Neural progenitor cell (in vitro differentiated cells): ENCODE measurements around the gene NEU3. TPM values are rescaled to one million over a fixed set of nuclear protein-coding genes. Genes with fewer than 3 reads are reported as not detected.

Experiments used
- DNase-seq: peaks from one replicate; pipeline ENCODE4 v3.0.0-alpha.2; 2016; ENCODE audit warnings: low spot score
- H2AFZ ChIP-seq: fragments of 200-600 bp; sonication (generic); replicated peaks from 2 replicates; pipeline ENCODE4 v1.6.1; 2016; ENCODE audit warnings: antibody characterized with exemption
- H3F3A ChIP-seq: fragments of 200-600 bp; sonication (generic); 2 replicates; pipeline ENCODE4 v1.6.1; 2016; ENCODE audit warnings: antibody characterized with exemption, low read depth
- H3K27ac ChIP-seq: fragments of 200-600 bp; sonication (generic); 2 replicates; pipeline ENCODE4 v1.5.1; 2016; ENCODE audit warnings: mild to moderate bottlenecking
- H3K27me3 ChIP-seq: fragments of 200-600 bp; sonication (generic); 2 replicates; pipeline ENCODE4 v1.6.1; 2016; ENCODE audit warnings: mild to moderate bottlenecking, moderate library complexity
- H3K36me3 ChIP-seq: fragments of 200-600 bp; sonication (generic); 2 replicates; pipeline ENCODE4 v1.5.1; 2016
- H3K4me1 ChIP-seq: fragments of 200-600 bp; sonication (generic); 2 replicates; pipeline ENCODE4 v1.6.1; 2016; ENCODE audit warnings: mixed run types
- H3K4me2 ChIP-seq: fragments of 200-600 bp; sonication (generic); 2 replicates; pipeline ENCODE4 v1.6.1; 2016
- H3K4me3 ChIP-seq: fragments of 200-600 bp; sonication (generic); 2 replicates; pipeline ENCODE4 v1.5.1; 2016
- H3K79me2 ChIP-seq: fragments of 200-600 bp; sonication (generic); 2 replicates; pipeline ENCODE4 v1.6.1; 2016; ENCODE audit warnings: low read depth
- H3K9ac ChIP-seq: fragments of 200-600 bp; sonication (generic); 2 replicates; pipeline ENCODE4 v1.6.1; 2016
- H3K9me3 ChIP-seq: fragments of 200-600 bp; sonication (generic); 2 replicates; pipeline ENCODE4 v1.5.1; 2016; ENCODE audit warnings: low read depth
- H4K20me1 ChIP-seq: fragments of 200-600 bp; sonication (generic); 2 replicates; pipeline ENCODE4 v1.6.1; 2016; ENCODE audit warnings: low read depth
- H3K27ac Mint-ChIP-seq: 3 replicates; pipeline ENCODE4 v1.8.0; 2021; ENCODE audit warnings: mixed read lengths
- H3K27me3 Mint-ChIP-seq: 2 replicates; pipeline ENCODE4 v1.8.0; 2022; ENCODE audit warnings: low read depth, mild to moderate bottlenecking, inconsistent platforms, moderate library complexity, mixed read lengths; ENCODE audit not compliant: insufficient read depth
- H3K36me3 Mint-ChIP-seq: 3 replicates; pipeline ENCODE4 v1.8.0; 2021; ENCODE audit warnings: mixed read lengths
- H3K4me1 Mint-ChIP-seq: 3 replicates; pipeline ENCODE4 v1.8.0; 2021; ENCODE audit warnings: mixed read lengths
- H3K4me3 Mint-ChIP-seq: 3 replicates; pipeline ENCODE4 v1.8.0; 2021; ENCODE audit warnings: mild to moderate bottlenecking, moderate library complexity, mixed read lengths
- H3K9me3 Mint-ChIP-seq: 3 replicates; pipeline ENCODE4 v1.8.0; 2020; ENCODE audit warnings: mixed read lengths
- EZH2 ChIP-seq: fragments of 200-600 bp; sonication (generic); IDR thresholded peaks from 2 replicates; pipeline ENCODE4 v1.6.1; 2017; ENCODE audit warnings: antibody characterized with exemption, mild to moderate bottlenecking, moderate library complexity
- EZH2phosphoT487 ChIP-seq: fragments of 200-600 bp; sonication (generic); IDR thresholded peaks from 2 replicates; pipeline ENCODE4 v1.6.1; 2017; ENCODE audit warnings: antibody characterized with exemption
- total RNA-seq: library from RNA; depleted of rRNA; stranded (reverse); fragments of >200 nt; gene quantifications from 2 replicates; pipeline ENCODE4 v1.2.3, GENCODE V29; 2015; ENCODE audit warnings: low replicate concordance
- TF ChIP-seq, protein P1 (sequence below): fragments of 200-600 bp; sonication (generic); IDR thresholded peaks from 2 replicates; pipeline ENCODE4 v1.5.1; 2017; ENCODE audit warnings: antibody characterized with exemption, mild to moderate bottlenecking

NEU3 gene, protein sequence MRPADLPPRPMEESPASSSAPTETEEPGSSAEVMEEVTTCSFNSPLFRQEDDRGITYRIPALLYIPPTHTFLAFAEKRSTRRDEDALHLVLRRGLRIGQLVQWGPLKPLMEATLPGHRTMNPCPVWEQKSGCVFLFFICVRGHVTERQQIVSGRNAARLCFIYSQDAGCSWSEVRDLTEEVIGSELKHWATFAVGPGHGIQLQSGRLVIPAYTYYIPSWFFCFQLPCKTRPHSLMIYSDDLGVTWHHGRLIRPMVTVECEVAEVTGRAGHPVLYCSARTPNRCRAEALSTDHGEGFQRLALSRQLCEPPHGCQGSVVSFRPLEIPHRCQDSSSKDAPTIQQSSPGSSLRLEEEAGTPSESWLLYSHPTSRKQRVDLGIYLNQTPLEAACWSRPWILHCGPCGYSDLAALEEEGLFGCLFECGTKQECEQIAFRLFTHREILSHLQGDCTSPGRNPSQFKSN
- 12.4 and 17.9 TPM in 2 replicates for total RNA-seq

DNA sequence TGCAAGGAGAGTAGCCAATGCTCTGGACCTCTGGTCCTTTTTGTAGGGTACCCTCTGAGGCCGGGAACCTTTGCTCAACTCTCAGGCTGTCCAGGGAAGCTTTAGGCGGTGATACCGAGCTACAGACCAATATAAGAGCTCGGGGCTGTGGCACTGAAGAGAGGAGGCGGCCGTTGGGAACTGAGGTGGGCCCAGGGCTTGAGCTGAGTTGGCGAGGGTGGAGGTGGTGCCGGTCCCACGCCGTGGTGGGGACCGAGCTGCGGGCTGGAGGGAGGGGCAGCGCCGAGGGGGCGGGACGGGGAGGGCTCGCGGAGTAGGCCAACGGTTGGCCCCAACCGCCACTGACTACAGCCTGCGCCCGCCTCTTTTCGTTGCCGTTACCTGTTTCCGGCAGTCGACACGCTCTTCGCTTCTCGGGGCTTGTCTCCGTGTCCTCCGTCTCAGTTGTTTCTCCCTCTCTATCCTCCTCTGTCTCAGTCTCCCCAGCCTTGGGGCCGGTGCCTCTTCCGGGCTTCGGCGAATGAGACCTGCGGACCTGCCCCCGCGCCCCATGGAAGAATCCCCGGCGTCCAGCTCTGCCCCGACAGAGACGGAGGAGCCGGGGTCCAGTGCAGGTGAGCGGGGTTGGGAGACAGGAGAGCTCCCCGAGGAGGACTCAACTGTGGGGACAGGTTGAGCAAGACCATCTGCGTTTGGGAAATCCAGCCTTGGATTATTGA lies at the start of gene NEU3:
Gene NEU3 (plus strand): TSS at position 393 of the 719 bp plus-strand sequence. CDS start 128 bp downstream, at position 521.
- peak; percentile 85 for DNase-seq
- TF ChIP-seq EZH2 = no peak
- TF ChIP-seq, protein P1, sequence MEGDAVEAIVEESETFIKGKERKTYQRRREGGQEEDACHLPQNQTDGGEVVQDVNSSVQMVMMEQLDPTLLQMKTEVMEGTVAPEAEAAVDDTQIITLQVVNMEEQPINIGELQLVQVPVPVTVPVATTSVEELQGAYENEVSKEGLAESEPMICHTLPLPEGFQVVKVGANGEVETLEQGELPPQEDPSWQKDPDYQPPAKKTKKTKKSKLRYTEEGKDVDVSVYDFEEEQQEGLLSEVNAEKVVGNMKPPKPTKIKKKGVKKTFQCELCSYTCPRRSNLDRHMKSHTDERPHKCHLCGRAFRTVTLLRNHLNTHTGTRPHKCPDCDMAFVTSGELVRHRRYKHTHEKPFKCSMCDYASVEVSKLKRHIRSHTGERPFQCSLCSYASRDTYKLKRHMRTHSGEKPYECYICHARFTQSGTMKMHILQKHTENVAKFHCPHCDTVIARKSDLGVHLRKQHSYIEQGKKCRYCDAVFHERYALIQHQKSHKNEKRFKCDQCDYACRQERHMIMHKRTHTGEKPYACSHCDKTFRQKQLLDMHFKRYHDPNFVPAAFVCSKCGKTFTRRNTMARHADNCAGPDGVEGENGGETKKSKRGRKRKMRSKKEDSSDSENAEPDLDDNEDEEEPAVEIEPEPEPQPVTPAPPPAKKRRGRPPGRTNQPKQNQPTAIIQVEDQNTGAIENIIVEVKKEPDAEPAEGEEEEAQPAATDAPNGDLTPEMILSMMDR = no peak
- no peak for TF ChIP-seq EZH2phosphoT487
- Histone ChIP-seq H3K36me3 (no peaks in the 10 kb centered on the region), H3K27me3 (no peaks in the 10 kb centered on the region), H3K9ac (peak within 1 kb of the TSS; percentile 68), H2AFZ (peak within 1 kb of the TSS; percentile 91), H3K4me3 (peak within 1 kb of the TSS; percentile 92), H4K20me1 (no peaks in the 10 kb centered on the region), H3K27ac (peak within 1 kb of the TSS; percentile 73), H3F3A (peaks cover 17% of the 10 kb centered on the region), H3K4me1 (peaks cover 9% of the 10 kb centered on the region), H3K4me2 (peak within 1 kb of the TSS; percentile 82), H3K79me2 (peaks cover 16% of the 10 kb centered on the region), H3K9me3 (no peaks in the 10 kb centered on the region)
- Mint-ChIP-seq H3K27ac (peak within 1 kb of the TSS; percentile 78), H3K9me3 (no peaks in the 10 kb centered on the region), H3K36me3 (no peaks in the 10 kb centered on the region), H3K4me1 (peaks cover 5% of the 10 kb centered on the region), H3K4me3 (peak within 1 kb of the TSS; percentile 93), H3K27me3 (peaks cover 4% of the 10 kb centered on the region)

DNA sequence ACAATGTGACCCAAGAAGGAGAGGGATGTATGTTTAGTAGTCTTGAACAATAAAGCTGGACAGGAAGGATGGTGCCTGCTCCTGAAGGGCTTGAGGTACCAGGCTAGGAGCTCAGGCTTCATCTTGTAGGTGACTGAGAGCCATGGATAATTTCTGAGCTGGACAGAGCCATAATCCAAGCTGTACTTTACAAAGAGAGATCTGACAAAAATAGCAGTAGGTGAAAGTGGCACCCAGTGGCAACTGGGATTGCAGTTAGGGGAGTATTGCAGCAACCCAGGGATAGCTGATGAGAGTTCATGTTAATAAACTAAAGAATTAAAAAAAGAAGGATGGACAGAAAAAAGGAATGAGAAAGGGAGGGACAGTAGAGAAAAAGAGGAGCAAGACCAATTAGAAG lies 47.2 kb upstream of the NEU3 start:
- H3K9ac ChIP-seq = no peak overlapping the region
- H3K4me3 Mint-ChIP-seq = no peak overlapping the region

DNA sequence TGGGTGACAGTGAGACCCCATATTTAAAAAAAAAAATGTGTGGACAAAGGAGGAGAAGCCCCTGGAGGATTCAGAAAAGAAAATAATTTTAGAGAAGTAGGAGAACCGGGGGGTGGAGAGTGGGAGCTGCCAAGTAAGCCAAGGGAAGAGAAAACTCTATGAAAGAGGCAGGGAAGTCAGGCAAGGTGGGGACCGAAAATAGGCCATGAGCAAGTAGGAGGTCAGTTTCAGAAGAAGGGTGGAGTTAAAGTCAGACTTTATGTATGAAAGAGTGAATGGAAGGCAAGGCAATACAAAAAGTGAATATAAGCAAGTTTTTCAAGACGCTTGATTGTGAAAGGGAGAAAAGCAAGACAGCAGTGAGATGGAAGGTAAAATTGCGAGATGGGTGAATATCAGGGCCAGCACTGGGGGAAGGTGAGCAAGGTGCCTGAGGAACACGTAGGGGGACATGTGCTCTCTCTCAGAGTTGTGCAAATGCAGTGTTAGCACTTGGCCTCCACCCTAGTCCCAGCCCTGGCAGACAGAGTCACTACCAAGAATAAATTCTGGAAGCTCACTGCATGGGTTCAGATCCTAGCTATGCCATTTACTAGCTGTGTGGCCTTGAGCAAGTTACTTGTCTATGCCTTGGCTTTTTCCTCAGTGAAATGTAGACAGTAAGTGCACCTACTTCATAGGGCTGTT lies 46.5 kb upstream of the NEU3 start:
- Mint-ChIP-seq H3K4me3 (no peak overlapping the region), H3K9me3 (no peaks in the 10 kb centered on the region), H3K27ac (no peak overlapping the region), H3K4me1 (no peaks in the 10 kb centered on the region), H3K36me3 (peaks cover 6% of the 10 kb centered on the region), H3K27me3 (peaks cover 2% of the 10 kb centered on the region)
- H3K36me3 ChIP-seq = no peaks in the 10 kb centered on the region
- no peaks in the 10 kb centered on the region for H3K79me2 ChIP-seq
- H3K27me3 ChIP-seq = no peaks in the 10 kb centered on the region
- no peaks in the 10 kb centered on the region for H3K9me3 ChIP-seq
- no peaks in the 10 kb centered on the region for H3F3A ChIP-seq
- H3K27ac ChIP-seq = no peak overlapping the region
- DNase-seq = no peak
- H3K9ac ChIP-seq = no peak overlapping the region
- no peaks in the 10 kb centered on the region for H4K20me1 ChIP-seq
- TF ChIP-seq EZH2 (no peak), EZH2phosphoT487 (no peak)
- TF ChIP-seq, protein P1 = no peak
- no peak overlapping the region for H3K4me2 ChIP-seq
- H3K4me3 ChIP-seq = no peak overlapping the region
- no peak overlapping the region for H2AFZ ChIP-seq
- H3K4me1 ChIP-seq = no peaks in the 10 kb centered on the region

More for the DNA sequence above, 47.2 kb upstream of the NEU3 start:
- Histone ChIP-seq H3K27me3 (no peaks in the 10 kb centered on the region), H3K79me2 (no peaks in the 10 kb centered on the region), H4K20me1 (no peaks in the 10 kb centered on the region), H3F3A (no peaks in the 10 kb centered on the region), H3K27ac (no peak overlapping the region), H3K4me2 (no peak overlapping the region), H3K36me3 (no peaks in the 10 kb centered on the region), H3K9me3 (no peaks in the 10 kb centered on the region), H3K4me1 (no peaks in the 10 kb centered on the region), H2AFZ (no peak overlapping the region), H3K4me3 (no peak overlapping the region)
- Mint-ChIP-seq H3K36me3 (peaks cover 6% of the 10 kb centered on the region), H3K9me3 (no peaks in the 10 kb centered on the region), H3K4me1 (no peaks in the 10 kb centered on the region), H3K27me3 (peaks cover 2% of the 10 kb centered on the region), H3K27ac (no peak overlapping the region)
- no peak for TF ChIP-seq EZH2
- TF ChIP-seq, protein P1 = no peak
- TF ChIP-seq EZH2phosphoT487 = no peak
- no peak for DNase-seq
